ENCODE measurements around the gene DPYSL5.
A peak's percentile ranks its signal among the peaks of the same experiment; 100 is the strongest.

The DPYSL5 gene

GRCh38 chr2:26957534-26957933 lies 109.6 kb downstream of the DPYSL5 start:
- no peak for TF ChIP-seq CTCF (conservative IDR thresholded peaks at IDR 0.05; ENCODE audit: low read depth)
- no peak overlapping the region for H3K27ac ChIP-seq
- ChIA-PET POLR2A (ENCODE audit: low non-redundant PET) (no interaction called here), CTCF (interaction anchor here (1.1 to 6.1 kb wide), 2 partner anchors 60 to 111 kb away, joined by 4 to 115 read pairs; no protein-coding TSS in a partner anchor)
- DNase-seq (ENCODE audit: low spot score) = no peak

GRCh38 chr2:26959331-26959730 lies 111.4 kb downstream of the DPYSL5 start:
- TF ChIP-seq CTCF (conservative IDR thresholded peaks at IDR 0.05; ENCODE audit: low read depth) = no peak
- POLR2A ChIA-PET (ENCODE audit: low non-redundant PET) = interaction anchor here (0.6 kb wide), 1 partner anchor 8 kb away, joined by 3 read pairs; no protein-coding TSS in a partner anchor
- no peak for DNase-seq (ENCODE audit: low spot score)
- CTCF ChIA-PET = interaction anchor here (0.6 to 6.1 kb wide), 6 partner anchors 13 to 124 kb away, joined by 3 to 115 read pairs (median 4); no protein-coding TSS in a partner anchor
- no peak overlapping the region for H3K27ac ChIP-seq

GRCh38 chr2:26964446-26965130 lies 116.7 kb downstream of the DPYSL5 start:
- CTCF ChIA-PET = interaction anchor here (0.9 to 1.2 kb wide), 2 partner anchors 51 to 52 kb away, joined by 4 to 7 read pairs; no protein-coding TSS in a partner anchor
- POLR2A ChIA-PET (ENCODE audit: low non-redundant PET) = no interaction called here
- no peak for TF ChIP-seq CTCF (conservative IDR thresholded peaks at IDR 0.05; ENCODE audit: low read depth)
- no peak overlapping the region for H3K27ac ChIP-seq
- no peak for DNase-seq (ENCODE audit: low spot score)

GRCh38 chr2:26968001-26968400 lies 120.1 kb downstream of the DPYSL5 start:
- DNase-seq (ENCODE audit: low spot score) = no peak
- ChIA-PET POLR2A (ENCODE audit: low non-redundant PET) (no interaction called here), CTCF (interaction anchor here (2.7 kb wide), 1 partner anchor 49 kb away, joined by 11 read pairs; no protein-coding TSS in a partner anchor)
- no peak overlapping the region for H3K27ac ChIP-seq
- no peak for TF ChIP-seq CTCF (conservative IDR thresholded peaks at IDR 0.05; ENCODE audit: low read depth)

- ChIA-PET POLR2A (ENCODE audit: low non-redundant PET) (no interaction called here), CTCF (interaction anchor here (0.6 to 2.7 kb wide), 4 partner anchors 47 to 1162 kb away, joined by 4 to 11 read pairs (median 6); no protein-coding TSS in a partner anchor)
- TF ChIP-seq CTCF (conservative IDR thresholded peaks at IDR 0.05; ENCODE audit: low read depth) = no peak
- H3K27ac ChIP-seq = no peak overlapping the region
- no peak for DNase-seq (ENCODE audit: low spot score)
These were observed 121.3 kb downstream of the DPYSL5 start for GRCh38 chr2:26969077-26969844.

GRCh38 chr2:26970244-26970927 lies 122.5 kb downstream of the DPYSL5 start, which contains the start of gene MAPRE3:
MAPRE3 (plus strand) TSS chr2:26970637; CDS start chr2:27022219, 51,582 bp downstream.
- ChIA-PET POLR2A (ENCODE audit: low non-redundant PET) (no interaction called here), CTCF (interaction anchor here (0.6 to 2.7 kb wide), 3 partner anchors 46 to 1523 kb away, joined by 3 to 11 read pairs (median 3); no protein-coding TSS in a partner anchor)
- DNase-seq (ENCODE audit: low spot score) = peak; percentile 89
- no peak for TF ChIP-seq CTCF (conservative IDR thresholded peaks at IDR 0.05; ENCODE audit: low read depth)
- peak within 1 kb of the TSS; percentile 65 for H3K27ac ChIP-seq

Measured in RWPE1 (cell line).